Neural cell (in vitro differentiated cells): ENCODE results near the gene PPP3R1. TPM values are rescaled to one million over a fixed set of nuclear protein-coding genes. Genes with fewer than 3 reads are reported as not detected.

Experiments used
- H2AFZ ChIP-seq: fragments of 200-600, 300-800 bp; sonication (generic), shearing (Covaris generic); 2 replicates; pipeline ENCODE4 v1.6.0; 2014; ENCODE audit warnings: low read depth, mild to moderate bottlenecking, antibody characterized with exemption, low read length, moderate library complexity
- H3F3A ChIP-seq: fragments of 200-600 bp; shearing (Covaris generic); 2 replicates; pipeline ENCODE4 v1.6.1; 2016; ENCODE audit warnings: mild to moderate bottlenecking, moderate library complexity, mixed read lengths, antibody characterized with exemption, low read length; ENCODE audit not compliant: insufficient read depth, poor library complexity, severe bottlenecking
- H3K27ac ChIP-seq: fragments of 200-600, 300-800 bp; sonication (generic), shearing (Covaris generic); 2 replicates; pipeline ENCODE4 v1.5.1; 2014; ENCODE audit warnings: mild to moderate bottlenecking, low read length, moderate library complexity
- H3K27me3 ChIP-seq: fragments of 300-800, 200-600 bp; sonication (generic), shearing (Covaris generic); 2 replicates; pipeline ENCODE4 v1.6.0; 2014; ENCODE audit warnings: mild to moderate bottlenecking, low read depth, low read length, moderate library complexity; ENCODE audit not compliant: insufficient read depth
- H3K36me3 ChIP-seq: fragments of 300-800, 200-600 bp; sonication (generic), shearing (Covaris generic); 2 replicates; pipeline ENCODE4 v1.5.1; 2014; ENCODE audit warnings: mild to moderate bottlenecking, antibody characterized with exemption, low read length, moderate library complexity; ENCODE audit not compliant: insufficient read depth
- H3K4me2 ChIP-seq: fragments of 300-800, 200-600 bp; sonication (generic), shearing (Covaris generic); 2 replicates; pipeline ENCODE4 v1.6.0; 2014; ENCODE audit warnings: mild to moderate bottlenecking, low read length
- H3K4me3 ChIP-seq: fragments of 300-800, 200-600 bp; sonication (generic), shearing (Covaris generic); 2 replicates; pipeline ENCODE4 v1.5.1; 2014; ENCODE audit warnings: mild to moderate bottlenecking, low read length, moderate library complexity
- H3K79me2 ChIP-seq: fragments of 200-600 bp; shearing (Covaris generic); replicated peaks from 2 replicates; pipeline ENCODE4 v1.6.0; 2014; ENCODE audit warnings: mild to moderate bottlenecking, low read length, moderate library complexity; ENCODE audit not compliant: insufficient read depth
- H3K9ac ChIP-seq: fragments of 300-800, 200-600 bp; sonication (generic), shearing (Covaris generic); 2 replicates; pipeline ENCODE4 v1.6.1; 2016; ENCODE audit warnings: mild to moderate bottlenecking, low read length, mixed read lengths
- H3K9me2 ChIP-seq: fragments of 200-600 bp; shearing (Covaris generic); 2 replicates; pipeline ENCODE4 v1.6.1; 2016; ENCODE audit warnings: mild to moderate bottlenecking, low read length, mixed read lengths; ENCODE audit not compliant: insufficient read depth
- H3K9me3 ChIP-seq: fragments of 200-600, 300-800 bp; sonication (generic), shearing (Covaris generic); 2 replicates; pipeline ENCODE4 v1.6.1; 2016; ENCODE audit warnings: mild to moderate bottlenecking, mixed run types, low read length, moderate library complexity, mixed read lengths
- H4K20me1 ChIP-seq: fragments of 200-600 bp; shearing (Covaris generic); 2 replicates; pipeline ENCODE4 v1.6.1; 2016; ENCODE audit warnings: mild to moderate bottlenecking, mixed run types; ENCODE audit not compliant: insufficient read depth
- EP300 ChIP-seq: fragments of 450-650 bp; conservative IDR thresholded peaks from 2 replicates; pipeline ENCODE4 v1.6.1; 2014; ENCODE audit warnings: antibody characterized with exemption, mild to moderate bottlenecking, moderate library complexity; ENCODE audit not compliant: poor library complexity, severe bottlenecking
- EZH2 ChIP-seq: fragments of 200-600, 300-800 bp; shearing (Covaris generic), sonication (generic); IDR thresholded peaks from 2 replicates; pipeline ENCODE4 v1.6.1; 2014; ENCODE audit warnings: antibody characterized with exemption, low read length, borderline replicate concordance, mild to moderate bottlenecking; ENCODE audit not compliant: insufficient read depth, poor library complexity, severe bottlenecking
- MXI1 ChIP-seq: fragments of 450-650 bp; conservative IDR thresholded peaks from 2 replicates; pipeline ENCODE4 v1.6.1; 2014; ENCODE audit warnings: antibody characterized with exemption, mild to moderate bottlenecking; ENCODE audit not compliant: poor library complexity, severe bottlenecking
- POLR2AphosphoS5 ChIP-seq: IDR thresholded peaks from 2 replicates; pipeline ENCODE4 v1.6.1; 2012
- RAD21 ChIP-seq: fragments of 450-650 bp; conservative IDR thresholded peaks from 2 replicates; pipeline ENCODE4 v1.6.1; 2014; ENCODE audit warnings: antibody characterized with exemption, mild to moderate bottlenecking, moderate library complexity
- SMC3 ChIP-seq: fragments of 450-650 bp; conservative IDR thresholded peaks from 2 replicates; pipeline ENCODE4 v1.6.1; 2014; ENCODE audit warnings: antibody characterized with exemption, mild to moderate bottlenecking, moderate library complexity; ENCODE audit not compliant: poor library complexity
- TAF1 ChIP-seq: IDR thresholded peaks from 2 replicates; pipeline ENCODE4 v1.6.1; 2012; ENCODE audit warnings: low read depth
- polyA plus RNA-seq: library from polyadenylated mRNA; depleted of rRNA; stranded (reverse); fragments of >200 nt; gene quantifications from 2 replicates; pipeline ENCODE4 v1.2.3, GENCODE V29; 2014
- TF ChIP-seq, protein P1 (sequence below): fragments of 450-650 bp; IDR thresholded peaks from 2 replicates; pipeline ENCODE4 v1.5.1; 2014; ENCODE audit warnings: antibody characterized with exemption, mild to moderate bottlenecking, moderate library complexity; ENCODE audit not compliant: poor library complexity, severe bottlenecking
- TF ChIP-seq, protein P2 (sequence below): IDR thresholded peaks from 2 replicates; pipeline ENCODE4 v1.6.1; 2012; ENCODE audit warnings: borderline replicate concordance

PPP3R1 gene
- polyA plus RNA-seq, 1 donor from 2014 or later = 45.3 TPM

DNA sequence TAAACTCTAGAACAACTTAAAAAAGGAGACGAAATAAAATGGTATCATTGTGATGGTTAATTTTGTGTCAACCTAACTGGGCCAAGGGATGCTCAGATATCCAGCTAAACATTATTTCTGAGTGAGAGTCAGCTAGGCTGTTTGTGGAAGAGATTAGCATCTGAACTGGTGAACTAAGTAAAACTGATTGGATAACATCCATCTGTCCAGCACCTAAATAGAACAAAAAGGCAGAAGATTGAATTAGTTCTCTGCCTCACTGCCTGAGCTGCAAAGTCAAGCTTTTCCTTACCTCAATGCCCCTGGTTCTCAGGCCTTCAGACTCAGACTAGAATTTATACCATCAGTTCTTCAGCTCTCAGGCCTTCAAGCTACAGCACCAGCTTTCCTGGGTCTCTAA, 30.0 kb downstream of the PPP3R1 start:
- H3K9me2 ChIP-seq = no peaks in the 10 kb centered on the region
- H4K20me1 ChIP-seq = no peaks in the 10 kb centered on the region
- H3K9ac ChIP-seq = no peak overlapping the region
- no peak overlapping the region for H3K4me2 ChIP-seq
- no peak overlapping the region for H3K27ac ChIP-seq
- H3K27me3 ChIP-seq = no peaks in the 10 kb centered on the region
- H2AFZ ChIP-seq = no peak overlapping the region
- no peak overlapping the region for H3K4me3 ChIP-seq
- no peaks in the 10 kb centered on the region for H3K9me3 ChIP-seq
- peaks cover 90% of the 10 kb centered on the region for H3K79me2 ChIP-seq
- H3F3A ChIP-seq = no peaks in the 10 kb centered on the region
- TF ChIP-seq EZH2 = no peak
- TF ChIP-seq, protein P1, sequence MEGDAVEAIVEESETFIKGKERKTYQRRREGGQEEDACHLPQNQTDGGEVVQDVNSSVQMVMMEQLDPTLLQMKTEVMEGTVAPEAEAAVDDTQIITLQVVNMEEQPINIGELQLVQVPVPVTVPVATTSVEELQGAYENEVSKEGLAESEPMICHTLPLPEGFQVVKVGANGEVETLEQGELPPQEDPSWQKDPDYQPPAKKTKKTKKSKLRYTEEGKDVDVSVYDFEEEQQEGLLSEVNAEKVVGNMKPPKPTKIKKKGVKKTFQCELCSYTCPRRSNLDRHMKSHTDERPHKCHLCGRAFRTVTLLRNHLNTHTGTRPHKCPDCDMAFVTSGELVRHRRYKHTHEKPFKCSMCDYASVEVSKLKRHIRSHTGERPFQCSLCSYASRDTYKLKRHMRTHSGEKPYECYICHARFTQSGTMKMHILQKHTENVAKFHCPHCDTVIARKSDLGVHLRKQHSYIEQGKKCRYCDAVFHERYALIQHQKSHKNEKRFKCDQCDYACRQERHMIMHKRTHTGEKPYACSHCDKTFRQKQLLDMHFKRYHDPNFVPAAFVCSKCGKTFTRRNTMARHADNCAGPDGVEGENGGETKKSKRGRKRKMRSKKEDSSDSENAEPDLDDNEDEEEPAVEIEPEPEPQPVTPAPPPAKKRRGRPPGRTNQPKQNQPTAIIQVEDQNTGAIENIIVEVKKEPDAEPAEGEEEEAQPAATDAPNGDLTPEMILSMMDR = no peak
- no peak for TF ChIP-seq SMC3
- TF ChIP-seq EP300 = no peak
- TF ChIP-seq RAD21 = no peak
- TF ChIP-seq, protein P2, sequence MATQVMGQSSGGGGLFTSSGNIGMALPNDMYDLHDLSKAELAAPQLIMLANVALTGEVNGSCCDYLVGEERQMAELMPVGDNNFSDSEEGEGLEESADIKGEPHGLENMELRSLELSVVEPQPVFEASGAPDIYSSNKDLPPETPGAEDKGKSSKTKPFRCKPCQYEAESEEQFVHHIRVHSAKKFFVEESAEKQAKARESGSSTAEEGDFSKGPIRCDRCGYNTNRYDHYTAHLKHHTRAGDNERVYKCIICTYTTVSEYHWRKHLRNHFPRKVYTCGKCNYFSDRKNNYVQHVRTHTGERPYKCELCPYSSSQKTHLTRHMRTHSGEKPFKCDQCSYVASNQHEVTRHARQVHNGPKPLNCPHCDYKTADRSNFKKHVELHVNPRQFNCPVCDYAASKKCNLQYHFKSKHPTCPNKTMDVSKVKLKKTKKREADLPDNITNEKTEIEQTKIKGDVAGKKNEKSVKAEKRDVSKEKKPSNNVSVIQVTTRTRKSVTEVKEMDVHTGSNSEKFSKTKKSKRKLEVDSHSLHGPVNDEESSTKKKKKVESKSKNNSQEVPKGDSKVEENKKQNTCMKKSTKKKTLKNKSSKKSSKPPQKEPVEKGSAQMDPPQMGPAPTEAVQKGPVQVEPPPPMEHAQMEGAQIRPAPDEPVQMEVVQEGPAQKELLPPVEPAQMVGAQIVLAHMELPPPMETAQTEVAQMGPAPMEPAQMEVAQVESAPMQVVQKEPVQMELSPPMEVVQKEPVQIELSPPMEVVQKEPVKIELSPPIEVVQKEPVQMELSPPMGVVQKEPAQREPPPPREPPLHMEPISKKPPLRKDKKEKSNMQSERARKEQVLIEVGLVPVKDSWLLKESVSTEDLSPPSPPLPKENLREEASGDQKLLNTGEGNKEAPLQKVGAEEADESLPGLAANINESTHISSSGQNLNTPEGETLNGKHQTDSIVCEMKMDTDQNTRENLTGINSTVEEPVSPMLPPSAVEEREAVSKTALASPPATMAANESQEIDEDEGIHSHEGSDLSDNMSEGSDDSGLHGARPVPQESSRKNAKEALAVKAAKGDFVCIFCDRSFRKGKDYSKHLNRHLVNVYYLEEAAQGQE = no peak
- TF ChIP-seq TAF1 = no peak
- no peak for TF ChIP-seq POLR2AphosphoS5
- TF ChIP-seq MXI1 = no peak
- H3K36me3 ChIP-seq = no peaks in the 10 kb centered on the region

DNA sequence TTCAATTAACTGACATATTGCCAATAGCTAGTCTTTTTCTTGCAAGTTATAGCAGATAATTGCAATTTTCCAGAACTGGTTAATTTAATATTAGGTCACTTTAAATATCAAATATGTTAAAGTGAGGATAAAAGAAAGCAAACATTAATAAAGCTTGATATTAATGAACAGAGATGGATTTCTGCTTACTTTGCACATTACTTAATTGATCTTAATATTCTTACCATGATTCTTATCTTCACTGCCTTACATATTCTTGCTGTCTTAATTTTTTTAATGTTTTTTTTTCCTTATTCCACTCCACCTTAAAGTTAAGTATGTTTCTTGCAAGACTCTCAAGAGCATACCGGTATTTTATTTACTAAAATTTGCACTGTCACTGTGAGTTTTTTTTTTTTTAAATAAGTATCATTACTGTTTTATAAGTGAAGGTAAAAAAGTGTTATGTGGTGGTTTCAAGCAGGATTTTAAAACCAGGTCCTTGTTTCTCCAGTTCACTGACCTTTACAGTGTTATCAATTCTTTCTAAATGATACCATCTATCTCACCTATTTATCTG, 33.9 kb downstream of the PPP3R1 start:
- H3F3A ChIP-seq = no peaks in the 10 kb centered on the region
- no peak overlapping the region for H3K27ac ChIP-seq
- H3K27me3 ChIP-seq = no peaks in the 10 kb centered on the region
- no peak overlapping the region for H3K4me2 ChIP-seq
- H3K9me2 ChIP-seq = no peaks in the 10 kb centered on the region
- no peak overlapping the region for H3K4me3 ChIP-seq
- TF ChIP-seq, protein P1 = no peak
- TF ChIP-seq TAF1 (no peak), EZH2 (no peak), POLR2AphosphoS5 (no peak), SMC3 (no peak), EP300 (no peak), RAD21 (no peak), MXI1 (no peak)
- TF ChIP-seq, protein P2 = no peak
- peaks cover 89% of the 10 kb centered on the region for H3K79me2 ChIP-seq
- H3K36me3 ChIP-seq = no peaks in the 10 kb centered on the region
- H4K20me1 ChIP-seq = no peaks in the 10 kb centered on the region
- no peak overlapping the region for H3K9ac ChIP-seq
- H3K9me3 ChIP-seq = no peaks in the 10 kb centered on the region
- no peak overlapping the region for H2AFZ ChIP-seq
